AG04450 (cell line): ENCODE results near the gene PAXX. TPM values are rescaled to one million over a fixed set of nuclear protein-coding genes. Genes with fewer than 3 reads are reported as not detected.
"Not testable (repeated sequence)": the region's sequence is repeated elsewhere in the genome, so short reads cannot be mapped to it uniquely, and the experiment has no call there.

Source experiments
- CTCF ChIA-PET: fragments of 300-600, 350-600 bp; formaldehyde crosslinking; extraction: SDS; loops from one replicate; lab custom pipeline; 2022; ENCODE audit warnings: antibody characterized with exemption, inconsistent platforms; lab: Charles Lee
- POLR2A ChIA-PET: fragments of 350-600 bp; formaldehyde crosslinking; extraction: SDS; loops from one replicate; lab custom pipeline; 2021; ENCODE audit warnings: antibody characterized with exemption, inconsistent platforms; lab: Yijun Ruan, JAX
- DNase-seq: peaks from one replicate; pipeline ENCODE4 v3.0.0-alpha.2; 2011; ENCODE audit warnings: low read depth, low spot score
- H3K27ac ChIP-seq: one replicate; pipeline ENCODE4 v1.5.1; 2012; ENCODE audit warnings: low read depth, low read length, control low read depth
- H3K27me3 ChIP-seq: one replicate; pipeline ENCODE4 v1.6.0; 2012; ENCODE audit warnings: low read length; ENCODE audit not compliant: control insufficient read depth, insufficient read depth
- H3K4me3 ChIP-seq: 2 replicates; pipeline ENCODE4 v1.5.1; 2011; ENCODE audit warnings: mild to moderate bottlenecking, low read depth, low read length, control low read depth
- H3K9me3 ChIP-seq: 2 replicates; pipeline ENCODE4 v1.5.1; 2012; ENCODE audit warnings: low read length; ENCODE audit not compliant: control insufficient read depth, insufficient read depth
- polyA plus RNA-seq: library from polyadenylated mRNA; depleted of rRNA; stranded (reverse); fragments of >200 nt; gene quantifications from 2 replicates; pipeline ENCODE4 v1.2.3, GENCODE V29; 2011
- TF ChIP-seq, protein P1 (sequence below): IDR thresholded peaks from 2 replicates; pipeline ENCODE4 v1.5.1; 2011; ENCODE audit warnings: low read depth, low read length, control low read depth, inconsistent platforms

The PAXX gene
- polyA plus RNA-seq, 1 experiment: 6.0 TPM

- TF ChIP-seq, protein P1, sequence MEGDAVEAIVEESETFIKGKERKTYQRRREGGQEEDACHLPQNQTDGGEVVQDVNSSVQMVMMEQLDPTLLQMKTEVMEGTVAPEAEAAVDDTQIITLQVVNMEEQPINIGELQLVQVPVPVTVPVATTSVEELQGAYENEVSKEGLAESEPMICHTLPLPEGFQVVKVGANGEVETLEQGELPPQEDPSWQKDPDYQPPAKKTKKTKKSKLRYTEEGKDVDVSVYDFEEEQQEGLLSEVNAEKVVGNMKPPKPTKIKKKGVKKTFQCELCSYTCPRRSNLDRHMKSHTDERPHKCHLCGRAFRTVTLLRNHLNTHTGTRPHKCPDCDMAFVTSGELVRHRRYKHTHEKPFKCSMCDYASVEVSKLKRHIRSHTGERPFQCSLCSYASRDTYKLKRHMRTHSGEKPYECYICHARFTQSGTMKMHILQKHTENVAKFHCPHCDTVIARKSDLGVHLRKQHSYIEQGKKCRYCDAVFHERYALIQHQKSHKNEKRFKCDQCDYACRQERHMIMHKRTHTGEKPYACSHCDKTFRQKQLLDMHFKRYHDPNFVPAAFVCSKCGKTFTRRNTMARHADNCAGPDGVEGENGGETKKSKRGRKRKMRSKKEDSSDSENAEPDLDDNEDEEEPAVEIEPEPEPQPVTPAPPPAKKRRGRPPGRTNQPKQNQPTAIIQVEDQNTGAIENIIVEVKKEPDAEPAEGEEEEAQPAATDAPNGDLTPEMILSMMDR: no peak
- DNase-seq: no peak
- Histone ChIP-seq H3K4me3 (no peak overlapping the region), H3K9me3 (peaks cover 9% of the 10 kb centered on the region; the same call in 1 of the 2 replicates), H3K27me3 (peaks cover 5% of the 10 kb centered on the region), H3K27ac (no peak overlapping the region)
- POLR2A ChIA-PET: interaction anchor here (0.5 kb wide), 1 partner anchor 10 kb away, joined by 3 read pairs; no protein-coding TSS in a partner anchor
- CTCF ChIA-PET: interaction anchor here (0.6 to 3.1 kb wide), 3 partner anchors 28 to 54 kb away, joined by 3 to 9 read pairs (median 6); no protein-coding TSS in a partner anchor
These were observed 9.8 kb downstream of the PAXX start for GRCh38 chr9:137001857-137002645.

GRCh38 chr9:137002646-137003041, 10.4 kb downstream of the PAXX start:
- DNase-seq: no peak
- Histone ChIP-seq H3K27me3 (peaks cover 5% of the 10 kb centered on the region), H3K4me3 (no peak overlapping the region), H3K27ac (no peak overlapping the region), H3K9me3 (peaks cover 9% of the 10 kb centered on the region; the same call in 1 of the 2 replicates)
- ChIA-PET POLR2A (no interaction called here), CTCF (interaction anchor here (3.1 kb wide), 1 partner anchor 27 kb away, joined by 9 read pairs; no protein-coding TSS in a partner anchor)
- TF ChIP-seq, protein P1: no peak

DNA sequence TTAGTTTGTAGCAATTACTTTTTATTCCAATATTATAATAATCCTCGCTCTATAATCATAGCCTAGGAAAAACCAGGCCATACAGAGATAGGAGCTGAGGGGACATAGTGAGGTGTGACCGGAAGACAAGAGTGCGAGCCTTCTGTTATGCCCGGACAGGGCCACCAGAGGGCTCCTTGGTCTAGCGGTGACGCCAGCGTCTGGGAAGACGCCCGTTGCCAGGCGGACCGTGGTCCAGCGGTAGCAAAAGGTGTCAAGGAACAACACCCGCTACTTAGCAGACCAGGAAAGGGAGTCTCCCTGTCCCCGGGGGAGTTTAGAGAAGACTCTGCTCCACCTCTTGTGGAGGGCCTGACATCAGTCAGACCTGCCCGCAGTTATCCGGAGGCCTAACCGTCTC, 12.1 kb downstream of the PAXX start:
- DNase-seq, H3K27ac ChIP-seq, H3K9me3 ChIP-seq, H3K4me3 ChIP-seq, CTCF ChIA-PET, H3K27me3 ChIP-seq, POLR2A ChIA-PET: not testable (repeated sequence)
- TF ChIP-seq, protein P1: peak; percentile 26

DNA sequence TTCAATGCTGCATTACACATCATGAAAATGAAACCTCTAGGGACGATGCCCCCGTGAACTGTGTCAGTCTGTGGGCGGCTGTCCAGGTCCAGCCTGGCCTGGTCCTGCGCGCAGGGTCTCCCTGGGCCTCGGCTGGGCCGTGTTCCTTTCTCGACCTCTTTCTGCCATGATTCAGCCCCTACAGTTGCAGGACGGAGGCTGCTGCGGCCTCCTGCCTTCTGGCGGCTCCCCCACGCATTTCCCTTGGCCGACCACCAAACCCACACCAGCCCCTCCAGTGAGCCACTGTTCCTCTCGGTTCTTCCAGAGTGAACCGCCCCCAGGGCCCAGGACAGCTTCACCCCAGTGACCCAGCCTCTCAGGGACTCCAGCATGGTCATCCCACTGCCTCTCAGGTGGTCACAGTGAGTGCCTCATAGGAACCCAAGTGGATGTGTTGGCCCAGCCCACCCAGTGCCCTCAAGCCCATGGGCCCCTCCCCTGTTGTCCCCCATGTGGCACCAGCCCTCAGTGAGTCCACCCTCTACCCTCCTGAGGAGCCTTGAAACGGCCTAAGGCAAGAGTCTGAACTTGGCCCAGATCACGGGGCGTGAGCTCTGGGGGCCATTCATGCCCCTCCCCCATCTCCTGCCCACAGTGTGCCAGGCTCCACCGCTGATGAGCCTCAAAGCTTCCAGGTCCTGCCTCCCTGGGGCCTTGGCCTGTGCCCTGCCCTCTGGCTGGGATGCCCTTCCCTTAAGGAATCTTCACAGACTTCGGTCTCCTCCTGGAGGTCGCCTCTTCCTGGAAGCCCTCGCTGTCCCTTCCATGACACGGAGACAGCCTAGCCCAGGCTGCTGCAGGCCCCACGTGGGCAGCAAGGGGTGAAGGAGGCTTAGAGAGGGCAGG, 14.1 kb downstream of the PAXX start:
- Histone ChIP-seq H3K9me3 (peaks cover 15% of the 10 kb centered on the region; the same call in 1 of the 2 replicates), H3K27ac (no peak overlapping the region), H3K27me3 (peaks cover 5% of the 10 kb centered on the region), H3K4me3 (no peak overlapping the region)
- POLR2A ChIA-PET: no interaction called here
- CTCF ChIA-PET: interaction anchor here (1.5 to 1.6 kb wide), 2 partner anchors 23 to 28 kb away, joined by 6 to 8 read pairs; no protein-coding TSS in a partner anchor
- TF ChIP-seq, protein P1: no peak
- no peak for DNase-seq
